HepG2 (cell line): Measurements from ENCODE around the gene SHROOM1. TPM values are rescaled to one million over a fixed set of nuclear protein-coding genes. Genes with fewer than 3 reads are reported as not detected.

Source experiments
- ATAC-seq: fragments of 200-7000 bp; cut with Tn5 transposase; 3 replicates; pipeline ENCODE4 v1.9.1; 2020; ENCODE audit warnings: mild to moderate bottlenecking, moderate library complexity
- BruUV-seq: library from RNA; stranded (reverse); fragments of 400-500 nt; replicated peaks from 2 replicates; lab custom pipeline; 2021; lab: Mats Ljungman, UMichigan
- CTCF ChIA-PET: fragments of 300-600 bp; formaldehyde crosslinking; extraction: SDS; loops from one replicate; lab custom pipeline; 2021; ENCODE audit warnings: low total read pairs, inconsistent platforms, low intra/inter-chr PET ratio; lab: Yijun Ruan, JAX
- POLR2A ChIA-PET: fragments of 350-600 bp; sonication (Branson Sonifier 250); formaldehyde crosslinking; loops from one replicate; lab custom pipeline; 2020; ENCODE audit warnings: antibody characterized with exemption, inconsistent platforms; lab: Yijun Ruan, JAX
- DNase-seq: peaks from one replicate; pipeline ENCODE4 v3.0.0-alpha.2; 2015; ENCODE audit warnings: low spot score
- FAIRE-seq: peaks from 3 replicates; lab custom pipeline; 2011; peaks lifted over from hg19 to GRCh38; lab: Jason Lieb, UNC
- H2AFZ ChIP-seq: one replicate; pipeline ENCODE4 v1.6.1; 2011; ENCODE audit warnings: low read length, inconsistent platforms
- H3K27ac ChIP-seq: fragments of 300-600 bp; 3 replicates; pipeline ENCODE4 v1.8.0; 2011; ENCODE audit warnings: mixed run types, mild to moderate bottlenecking, mixed read lengths, low read length, inconsistent platforms; ENCODE audit not compliant: insufficient read depth; ENCODE audit errors: extremely low read length
- H3K27me3 ChIP-seq, 2 experiments: fragments of 200-600 bp in 1 of 2; 2 replicates in 1 of 2; 3 replicates in 1 of 2; pipeline versions ENCODE4 v1.6.0 to v1.8.0; 2011; ENCODE audit warnings: low read length in 2 of 2, mild to moderate bottlenecking in 2 of 2, moderate library complexity in 2 of 2, inconsistent platforms in 1 of 2; ENCODE audit not compliant: insufficient read depth in 2 of 2, control insufficient read depth in 1 of 2
- H3K36me3 ChIP-seq, 2 experiments: fragments of 200-600 bp in 1 of 2; replicated peaks in 1 of 2; 2 replicates in 1 of 2; 3 replicates in 1 of 2; pipeline versions ENCODE4 v1.5.1 to v1.8.0; 2011; ENCODE audit warnings: low read length in 2 of 2, inconsistent platforms in 1 of 2; ENCODE audit not compliant: insufficient read depth in 2 of 2, control insufficient read depth in 1 of 2
- H3K4me1 ChIP-seq: 2 replicates; pipeline ENCODE4 v1.5.1; 2012; ENCODE audit warnings: low read length, inconsistent platforms; ENCODE audit not compliant: insufficient read depth
- H3K4me2 ChIP-seq: 2 replicates; pipeline ENCODE4 v1.6.0; 2011; ENCODE audit warnings: low read depth, low read length, inconsistent platforms
- H3K4me3 ChIP-seq, 3 experiments: fragments of 200-600 bp in 1 of 3; sonication (generic), shearing (Covaris generic) in 1 of 3; replicated peaks in 1 of 3; 2 replicates each; pipeline ENCODE4 v1.5.1; 2011 to 2016; ENCODE audit warnings: low read length in 3 of 3, inconsistent platforms in 2 of 3, low read depth in 2 of 3, mild to moderate bottlenecking in 2 of 3, control low read depth in 1 of 3, mixed read lengths in 1 of 3; ENCODE audit not compliant: insufficient read depth in 1 of 3
- H3K79me2 ChIP-seq: one replicate; pipeline ENCODE4 v1.6.1; 2011; ENCODE audit warnings: low read length, inconsistent platforms; ENCODE audit not compliant: insufficient read depth
- H3K9ac ChIP-seq: 2 replicates; pipeline ENCODE4 v1.6.0; 2011; ENCODE audit warnings: mild to moderate bottlenecking, low read depth, low read length, inconsistent platforms; ENCODE audit not compliant: insufficient read depth
- H3K9me3 ChIP-seq: 2 replicates; pipeline ENCODE4 v1.5.1; 2012; ENCODE audit warnings: mild to moderate bottlenecking, low read length
- H4K20me1 ChIP-seq: 2 replicates; pipeline ENCODE4 v1.6.0; 2011; ENCODE audit warnings: inconsistent platforms, mild to moderate bottlenecking, low read length, moderate library complexity; ENCODE audit not compliant: insufficient read depth
- GRHL1 ChIP-seq: sonication (generic); formaldehyde crosslinking; conservative IDR thresholded peaks from 2 replicates; pipeline ENCODE4 v1.8.0; 2022; ENCODE audit warnings: missing genetic modification reagents
- HBP1 ChIP-seq: IDR thresholded peaks from 2 replicates; pipeline ENCODE4 v1.6.1; 2016; ENCODE audit warnings: low read depth, control low read depth
- MZF1 ChIP-seq: sonication (generic); formaldehyde crosslinking; IDR thresholded peaks from 2 replicates; pipeline ENCODE4 v1.8.1; 2023; ENCODE audit warnings: mild to moderate bottlenecking, missing genetic modification reagents, borderline replicate concordance
- SETDB1 ChIP-seq: sonication (generic); formaldehyde crosslinking; IDR thresholded peaks from 2 replicates; pipeline ENCODE4 v1.5.1; 2020; ENCODE audit warnings: missing genetic modification reagents, mild to moderate bottlenecking, borderline replicate concordance
- SMARCE1 ChIP-seq: fragments of 450-650 bp; IDR thresholded peaks from 2 replicates; pipeline ENCODE4 v1.6.1; 2017; ENCODE audit warnings: borderline replicate concordance
- ZBED4 ChIP-seq: sonication (generic); formaldehyde crosslinking; IDR thresholded peaks from 2 replicates; pipeline ENCODE4 v1.4.0; 2020; ENCODE audit warnings: missing genetic modification reagents, borderline replicate concordance
- ZEB1 ChIP-seq: IDR thresholded peaks from 2 replicates; pipeline ENCODE4 v1.6.1; 2012; ENCODE audit warnings: mild to moderate bottlenecking, low read depth, inconsistent platforms; ENCODE audit not compliant: insufficient replicate concordance
- ZNF24 ChIP-seq: fragments of 450-650 bp; IDR thresholded peaks from 2 replicates; pipeline ENCODE4 v1.6.1; 2017; ENCODE audit warnings: antibody characterized with exemption, mild to moderate bottlenecking
- ZNF280B ChIP-seq: sonication (generic); formaldehyde crosslinking; IDR thresholded peaks from 2 replicates; pipeline ENCODE4 v1.5.0; 2020; ENCODE audit warnings: missing genetic modification reagents, mild to moderate bottlenecking, borderline replicate concordance
- ZNF484 ChIP-seq: sonication (generic); formaldehyde crosslinking; IDR thresholded peaks from 2 replicates; pipeline ENCODE4 v1.5.1; 2020; ENCODE audit warnings: mild to moderate bottlenecking, low read depth, missing genetic modification reagents, borderline replicate concordance
- ZNF496 ChIP-seq: sonication (generic); formaldehyde crosslinking; IDR thresholded peaks from 2 replicates; pipeline ENCODE4 v1.8.1; 2023; ENCODE audit warnings: mild to moderate bottlenecking, moderate library complexity, missing genetic modification reagents; ENCODE audit not compliant: insufficient replicate concordance
- ZNF510 ChIP-seq: sonication (generic); formaldehyde crosslinking; IDR thresholded peaks from 2 replicates; pipeline ENCODE4 v1.4.0; 2020; ENCODE audit warnings: low read depth, mild to moderate bottlenecking, missing genetic modification reagents
- ZNF766 ChIP-seq: sonication (generic); formaldehyde crosslinking; IDR thresholded peaks from 2 replicates; pipeline ENCODE4 v1.5.0; 2020; ENCODE audit warnings: missing genetic modification reagents, borderline replicate concordance
- ZNF792 ChIP-seq: IDR thresholded peaks from 2 replicates; pipeline ENCODE4 v1.6.1; 2016
- WGBS: methylation state at CpG from one replicate; pipeline ENCODE4 v1.1.6; 2017; ENCODE audit warnings: low lambda C conversion rate; 5-methylcytosine and 5-hydroxymethylcytosine counted together
- in situ Hi-C: cut with HindIII; loops from 2 replicates; pipeline ENCODE4 v1.10.0; 2017; ENCODE audit warnings: low pct_unique_long_range_greater_than_20kb; ENCODE audit not compliant: extremely low pct_ligation_motif_present
- intact Hi-C: fragments of 100-400 bp; cut with micrococcal nuclease; formaldehyde crosslinking; loops from one replicate; pipeline ENCODE4 v1.10.0; 2022; ENCODE audit not compliant: unreplicated experiment
- polyA plus RNA-seq, 8 experiments: library from polyadenylated mRNA; depleted of rRNA in 3 of 8; stranded (reverse) in 7 of 8; unstranded in 1 of 8; fragments of >200 nt; fragmentation: Illumina TruSeq in 4 of 8; extraction: Trizol in 4 of 8; gene quantifications; 2 replicates each; pipeline versions ENCODE4 v1.2.1 to v1.2.3, GENCODE V29; 2011 to 2016; ENCODE audit warnings: low read depth in 4 of 8, missing spikeins in 1 of 8, mixed read lengths in 1 of 8; ENCODE audit not compliant: insufficient read depth in 1 of 8
- total RNA-seq, 5 experiments: library from RNA; depleted of rRNA; stranded (reverse); fragments of >200 nt; fragmentation: Illumina TruSeq; extraction: Trizol; gene quantifications; 2 replicates each; pipeline ENCODE4 v1.2.3, GENCODE V29; 2016; ENCODE audit warnings: low read depth in 1 of 5

Gene SHROOM1
- total and polyA plus RNA-seq, 2 of the 13 experiments (the other 11 are each of a cell fraction or from before 2014, with no cell fraction given), result 18.2 to 25.7 TPM

GRCh38 chr5:132853323-132853722 is 22.9 kb upstream of the SHROOM1 start:
- Histone ChIP-seq H3K4me2 (peak overlapping the region; percentile 36), H4K20me1 (no peaks in the 10 kb centered on the region), H3K9me3 (no peaks in the 10 kb centered on the region), H3K27ac (peak overlapping the region; percentile 55), H3K4me3 (no peak overlapping the region; a peak in 1 of 6 replicates), H2AFZ (no peak overlapping the region), H3K4me1 (peaks cover 68% of the 10 kb centered on the region), H3K27me3 (no peaks in the 10 kb centered on the region), H3K79me2 (no peaks in the 10 kb centered on the region), H3K36me3 (no peaks in the 10 kb centered on the region), H3K9ac (0 out of 2 replicates have a peak overlapping the region, but pooled peaks have one; percentile 15)
- no TSS peak for BruUV-seq
- intact Hi-C loops, result no loop called here
- CTCF ChIA-PET, result no interaction called here
- WGBS, result 50% methylated on average over 3 of the region's 3 CpGs
- in situ Hi-C loops, result no loop called here
- peak; percentile 86 for ATAC-seq
- peak; percentile 72 for DNase-seq
- POLR2A ChIA-PET, result interaction anchor here (1.1 to 2.8 kb wide), 4 partner anchors 12 to 198 kb away, joined by 3 to 28 read pairs (median 14); partner anchors contain the start of genes GDF9, HSPA4 and UQCRQ
- FAIRE-seq, result no peak
- no peak for TF ChIP-seq SETDB1
- TF ChIP-seq ZNF792 (CRISPR knock-in tag), result 0 out of 2 replicates have a peak, but pooled peaks have one; percentile 30
- no peak for TF ChIP-seq ZNF766 (CRISPR knock-in tag)
- no peak for TF ChIP-seq ZNF484 (CRISPR knock-in tag)
- no peak for TF ChIP-seq ZNF510 (CRISPR knock-in tag)
- TF ChIP-seq ZEB1, result no peak
- no peak for TF ChIP-seq SMARCE1
- no peak for TF ChIP-seq MZF1
- TF ChIP-seq HBP1 (CRISPR knock-in tag), result no peak
- no peak for TF ChIP-seq ZBED4 (CRISPR knock-in tag)
- TF ChIP-seq ZNF496 (CRISPR knock-in tag), result no peak
- no peak for TF ChIP-seq ZNF24
- no peak for TF ChIP-seq GRHL1 (CRISPR knock-in tag)
- no peak for TF ChIP-seq ZNF280B (CRISPR knock-in tag)
